Tibial nerve (tissue), 4 donors: ENCODE results near the gene EPHA3. TPM values are rescaled to one million over a fixed set of nuclear protein-coding genes. Genes with fewer than 3 reads are reported as not detected.
A peak's percentile ranks its signal among the peaks of the same experiment; 100 is the strongest.

Experiments
- DNase-seq, 2 donors: peaks; one replicate each; pipeline ENCODE4 v3.0.0-alpha.2; 2019; ENCODE audit warnings: low spot score in 2 of 2
- H3K27ac ChIP-seq, 4 donors: fragments of 200-600 bp; sonication (generic) in 3 of 4; one replicate each; pipeline ENCODE4 v1.5.1; 2017 to 2019; ENCODE audit warnings: mild to moderate bottlenecking in 1 of 4
- H3K27me3 ChIP-seq, 2 donors: fragments of 200-600 bp; sonication (generic) in 1 of 2; one replicate each; pipeline versions ENCODE4 v1.5.1 to v1.6.0; 2017 to 2019
- H3K36me3 ChIP-seq, 3 donors: fragments of 200-600 bp; sonication (generic); one replicate each; pipeline ENCODE4 v1.5.1; 2018 to 2019
- H3K4me1 ChIP-seq, 4 donors: fragments of 200-600 bp; sonication (generic) in 3 of 4; one replicate each; pipeline ENCODE4 v1.5.1; 2017 to 2019
- H3K4me3 ChIP-seq, 4 donors: fragments of 200-600 bp; sonication (generic) in 3 of 4; one replicate each; pipeline ENCODE4 v1.5.1; 2017 to 2019; ENCODE audit warnings: mild to moderate bottlenecking in 1 of 4, moderate library complexity in 1 of 4
- H3K9me3 ChIP-seq, 4 donors: fragments of 200-600 bp; sonication (generic) in 3 of 4; one replicate each; pipeline ENCODE4 v1.5.1; 2017 to 2019
- CTCF ChIP-seq, 5 experiments: fragments of 200-600 bp in 3 of 5; fragments of 450-650 bp in 2 of 5; sonication (generic) in 3 of 5; IDR thresholded peaks; one replicate each; pipeline ENCODE4 v1.5.1; 2016 to 2019; ENCODE audit warnings: antibody characterized with exemption in 5 of 5, mild to moderate bottlenecking in 3 of 5, moderate library complexity in 2 of 5
- EP300 ChIP-seq, 2 donors: sonication (generic); formaldehyde crosslinking; IDR thresholded peaks; one replicate each; pipeline ENCODE4 v1.6.1; 2017; ENCODE audit warnings: antibody characterized with exemption in 2 of 2, mild to moderate bottlenecking in 1 of 2
- POLR2A ChIP-seq, 2 donors: fragments of 450-650 bp; IDR thresholded peaks; one replicate each; pipeline ENCODE4 v1.6.1; 2017; ENCODE audit warnings: antibody characterized with exemption in 2 of 2, mild to moderate bottlenecking in 2 of 2, moderate library complexity in 2 of 2
- WGBS, 2 donors: methylation state at CpG; one replicate each; pipeline ENCODE4 v1.1.5; 2018; 5-methylcytosine and 5-hydroxymethylcytosine counted together
- total RNA-seq, 4 donors: library from RNA; depleted of rRNA; stranded (reverse); fragments of >200 nt; gene quantifications; one replicate each; pipeline ENCODE4 v1.1.0, GENCODE V29; 2016

EPHA3 gene
- total RNA-seq, 4 donors from 2014 or later: 6.1 to 20.1 (median 7.9) TPM

- no peak overlapping the region for H3K27ac ChIP-seq
- no peak for TF ChIP-seq EP300 (IDR thresholded peaks at IDR 0.05)
- no peak for TF ChIP-seq CTCF (IDR thresholded peaks at IDR 0.05)
- no peak for TF ChIP-seq POLR2A (IDR thresholded peaks at IDR 0.05)
- no peaks in the 10 kb centered on the region for H3K27me3 ChIP-seq
- H3K9me3 ChIP-seq: no peaks in the 10 kb centered on the region
- WGBS, 2 donors: 79 to 81% methylated on average over 4 of the region's 4 CpGs
- H3K4me1 ChIP-seq: no peaks in the 10 kb centered on the region
- DNase-seq: no peak
- H3K4me3 ChIP-seq: no peak overlapping the region
- no peaks in the 10 kb centered on the region for H3K36me3 ChIP-seq
Measured at GRCh38 chr3:89474333-89475130, 367.1 kb downstream of the EPHA3 start.

GRCh38 chr3:89488800-89489580, 381.6 kb downstream of the EPHA3 start:
- no peak for TF ChIP-seq EP300 (IDR thresholded peaks at IDR 0.05)
- TF ChIP-seq POLR2A (IDR thresholded peaks at IDR 0.05): no peak
- TF ChIP-seq CTCF (IDR thresholded peaks at IDR 0.05): no peak

GRCh38 chr3:89490129-89490528, 382.7 kb downstream of the EPHA3 start:
- Histone ChIP-seq H3K4me3 (no peak overlapping the region), H3K27ac (no peak overlapping the region), H3K27me3 (no peaks in the 10 kb centered on the region), H3K9me3 (peaks cover 0 to 9% (median 0%) of the 10 kb centered on the region in 4 donors), H3K4me1 (no peaks in the 10 kb centered on the region), H3K36me3 (no peaks in the 10 kb centered on the region)
- DNase-seq: no peak
- TF ChIP-seq POLR2A (IDR thresholded peaks at IDR 0.05): no peak
- TF ChIP-seq CTCF (IDR thresholded peaks at IDR 0.05): no peak
- no peak for TF ChIP-seq EP300 (IDR thresholded peaks at IDR 0.05)
- WGBS, 2 donors: 96 to 97% methylated on average over 4 of the region's 4 CpGs

More at GRCh38 chr3:89488800-89489580, 381.6 kb downstream of the EPHA3 start:
- WGBS, 2 donors: 76 to 81% methylated on average over 4 of the region's 4 CpGs
- no peak overlapping the region for H3K27ac ChIP-seq
- no peaks in the 10 kb centered on the region for H3K36me3 ChIP-seq
- no peak overlapping the region for H3K4me3 ChIP-seq
- H3K27me3 ChIP-seq: no peaks in the 10 kb centered on the region
- H3K9me3 ChIP-seq: peaks cover 0 to 9% (median 0%) of the 10 kb centered on the region in 4 donors
- H3K4me1 ChIP-seq: no peaks in the 10 kb centered on the region
- no peak for DNase-seq

- no peaks in the 10 kb centered on the region for H3K36me3 ChIP-seq
- TF ChIP-seq POLR2A (IDR thresholded peaks at IDR 0.05): no peak
- TF ChIP-seq EP300 (IDR thresholded peaks at IDR 0.05): no peak
- TF ChIP-seq CTCF (IDR thresholded peaks at IDR 0.05): no peak
- 79 to 81% methylated on average over 4 of the region's 4 CpGs for WGBS, 2 donors
- DNase-seq: no peak
- H3K9me3 ChIP-seq: no peaks in the 10 kb centered on the region
- H3K27ac ChIP-seq: no peak overlapping the region
- H3K27me3 ChIP-seq: no peaks in the 10 kb centered on the region
- no peaks in the 10 kb centered on the region for H3K4me1 ChIP-seq
- peak overlapping the region in 1 of 4 donors; percentile 1 for H3K4me3 ChIP-seq
Measured at GRCh38 chr3:89494734-89495133, 387.3 kb downstream of the EPHA3 start.

- Histone ChIP-seq H3K4me1 (peaks cover 0 to 4% (median 0%) of the 10 kb centered on the region in 4 donors), H3K27me3 (no peaks in the 10 kb centered on the region), H3K9me3 (no peaks in the 10 kb centered on the region), H3K36me3 (no peaks in the 10 kb centered on the region), H3K4me3 (no peak overlapping the region), H3K27ac (no peak overlapping the region)
- no peak for DNase-seq
- WGBS, 2 donors: 58 to 62% methylated on average over 2 of the region's 2 CpGs
- TF ChIP-seq CTCF (IDR thresholded peaks at IDR 0.05) (no peak), POLR2A (IDR thresholded peaks at IDR 0.05) (no peak), EP300 (IDR thresholded peaks at IDR 0.05) (no peak)
Measured at GRCh38 chr3:89503891-89504391, 396.5 kb downstream of the EPHA3 start.
